ENCODE data around the gene GTF3C6.

GRCh38 chr6:110938171-110938570 is 20.3 kb upstream of the GTF3C6 start:
- TF ChIP-seq CTCF (conservative IDR thresholded peaks at IDR 0.05; ENCODE audit: low read length) (no peak), EZH2phosphoT487 (IDR thresholded peaks at IDR 0.05; ENCODE audit: borderline replicate concordance) (no peak)
